Right lobe of liver (tissue), 6 donors: Measurements from ENCODE around the gene INTS1. TPM values are rescaled to one million over a fixed set of nuclear protein-coding genes. Genes with fewer than 3 reads are reported as not detected.

Source experiments
- ATAC-seq, 4 donors: fragments of 200-7000 bp; cut with Tn5 transposase; one replicate each; pipeline ENCODE4 v1.9.1; 2020; ENCODE audit warnings: mild to moderate bottlenecking in 4 of 4, moderate library complexity in 4 of 4
- DNase-seq, 3 donors: peaks; one replicate each; pipeline ENCODE4 v3.0.0-alpha.2; 2020
- H3K27ac ChIP-seq, 3 donors: fragments of 200-600 bp; one replicate each; pipeline ENCODE4 v1.8.0; 2022
- H3K27me3 ChIP-seq, 2 donors: fragments of 200-600 bp; one replicate each; pipeline ENCODE4 v1.8.0; 2022
- H3K36me3 ChIP-seq, 4 donors: fragments of 200-600 bp; sonication (generic) in 1 of 4; one replicate each; pipeline versions ENCODE4 v1.5.1 to v1.8.0; 2017 to 2022; ENCODE audit warnings: control low read depth in 1 of 4
- H3K4me1 ChIP-seq, 4 donors: fragments of 200-600 bp; sonication (generic) in 1 of 4; one replicate each; pipeline versions ENCODE4 v1.5.1 to v1.8.0; 2017 to 2022; ENCODE audit warnings: control low read depth in 1 of 4
- H3K4me3 ChIP-seq, 3 donors: fragments of 200-600 bp; one replicate each; pipeline ENCODE4 v1.8.0; 2022
- H3K9me3 ChIP-seq, 4 donors: fragments of 200-600 bp; sonication (generic) in 1 of 4; one replicate each; pipeline versions ENCODE4 v1.5.1 to v1.8.0; 2017 to 2022; ENCODE audit warnings: control low read depth in 1 of 4
- POLR2A ChIP-seq: fragments of 450-650 bp; IDR thresholded peaks from one replicate; pipeline ENCODE4 v1.6.1; 2017; ENCODE audit warnings: antibody characterized with exemption, mild to moderate bottlenecking
- WGBS: methylation state at CpG from one replicate; pipeline ENCODE4 v1.1.6; 2018; ENCODE audit warnings: low coverage, low lambda C conversion rate; ENCODE audit not compliant: insufficient coverage; ENCODE audit errors: missing lambda C conversion rate; 5-methylcytosine and 5-hydroxymethylcytosine counted together
- intact Hi-C, 2 donors: fragments of 100-400 bp; cut with DNase I; formaldehyde crosslinking; loops; one replicate each; pipeline versions ENCODE4 v1.11.2 to v1.14.1; 2022
- total RNA-seq, 6 experiments: library from RNA; depleted of rRNA in 2 of 6; stranded (reverse); fragments of >200 nt in 2 of 6; fragmentation: NEBNext Ultra II Directional in 3 of 6; extraction: Animal tissue kit (Norgen Biotek cat#: 25700) in 3 of 6; gene quantifications; one replicate each; pipeline versions ENCODE4 v1.1.0 to v1.2.4, GENCODE V29; 2016 to 2023
- TF ChIP-seq, protein P1 (sequence below), 4 donors: fragments of 200-600 bp in 3 of 4; fragments of 450-650 bp in 1 of 4; IDR thresholded peaks; one replicate each; pipeline versions ENCODE4 v1.5.1 to v1.8.0; 2016 to 2022; ENCODE audit warnings: antibody characterized with exemption in 4 of 4, mild to moderate bottlenecking in 2 of 4
- donor health status: DM: no; HTN: yes; CAD: no.
- donor health status: DM: no; HTN: no; CAD: no.
- donor health status: DM: no; HTN: no; CAD: no.
- donor health status: DM: no; HTN: yes; CAD: no.
- donor health status: DM: no; HTN: yes; CAD: no.

The INTS1 gene
- total RNA-seq, 6 experiments from 2014 or later: 30.1 to 49.6 (median 41.2) TPM

DNA sequence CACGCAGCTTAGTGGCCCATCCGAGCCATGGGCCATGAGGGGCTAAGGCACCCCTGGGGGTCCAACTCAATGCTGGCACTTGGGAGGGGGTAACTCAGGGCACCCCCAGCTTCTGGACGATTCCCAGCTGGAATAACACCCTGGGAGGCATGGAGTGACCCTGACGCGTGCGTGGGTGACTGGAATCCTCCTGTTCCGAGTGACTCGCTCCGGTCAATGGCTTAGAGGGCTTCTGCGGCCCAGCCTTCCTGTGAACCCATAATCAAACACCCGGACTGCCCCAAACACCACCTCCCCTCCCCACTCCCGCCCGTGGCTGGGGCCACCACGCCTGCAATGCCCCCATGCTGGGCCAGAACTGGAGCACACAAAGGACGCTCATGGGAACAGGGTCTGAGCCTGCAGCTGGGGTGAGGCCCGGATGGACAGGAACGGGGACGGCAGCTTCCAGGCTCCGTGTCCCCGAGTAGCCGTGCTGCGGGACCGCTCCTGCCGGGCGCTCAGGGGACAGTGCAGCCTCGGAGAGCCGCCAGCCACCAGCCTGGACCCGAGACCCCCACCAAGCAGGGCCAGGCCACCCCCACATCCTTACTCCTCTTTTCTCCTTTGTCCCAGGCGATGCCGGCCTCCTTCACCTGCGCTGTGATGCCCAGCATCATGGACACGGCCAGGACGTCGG lies 8.5 kb downstream of the INTS1 start:
- no peak for DNase-seq
- Histone ChIP-seq H3K27ac (no peak overlapping the region), H3K9me3 (no peaks in the 10 kb centered on the region), H3K27me3 (no peaks in the 10 kb centered on the region), H3K4me3 (no peak overlapping the region), H3K4me1 (no peaks in the 10 kb centered on the region), H3K36me3 (peaks cover 0 to 55% (median 5%) of the 10 kb centered on the region in 4 donors)
- no peak for ATAC-seq
- TF ChIP-seq, protein P1, sequence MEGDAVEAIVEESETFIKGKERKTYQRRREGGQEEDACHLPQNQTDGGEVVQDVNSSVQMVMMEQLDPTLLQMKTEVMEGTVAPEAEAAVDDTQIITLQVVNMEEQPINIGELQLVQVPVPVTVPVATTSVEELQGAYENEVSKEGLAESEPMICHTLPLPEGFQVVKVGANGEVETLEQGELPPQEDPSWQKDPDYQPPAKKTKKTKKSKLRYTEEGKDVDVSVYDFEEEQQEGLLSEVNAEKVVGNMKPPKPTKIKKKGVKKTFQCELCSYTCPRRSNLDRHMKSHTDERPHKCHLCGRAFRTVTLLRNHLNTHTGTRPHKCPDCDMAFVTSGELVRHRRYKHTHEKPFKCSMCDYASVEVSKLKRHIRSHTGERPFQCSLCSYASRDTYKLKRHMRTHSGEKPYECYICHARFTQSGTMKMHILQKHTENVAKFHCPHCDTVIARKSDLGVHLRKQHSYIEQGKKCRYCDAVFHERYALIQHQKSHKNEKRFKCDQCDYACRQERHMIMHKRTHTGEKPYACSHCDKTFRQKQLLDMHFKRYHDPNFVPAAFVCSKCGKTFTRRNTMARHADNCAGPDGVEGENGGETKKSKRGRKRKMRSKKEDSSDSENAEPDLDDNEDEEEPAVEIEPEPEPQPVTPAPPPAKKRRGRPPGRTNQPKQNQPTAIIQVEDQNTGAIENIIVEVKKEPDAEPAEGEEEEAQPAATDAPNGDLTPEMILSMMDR (IDR thresholded peaks at IDR 0.05): no peak
- no peak for TF ChIP-seq POLR2A
- intact Hi-C loops: no loop called here
- WGBS: 94% methylated on average over 14 of the region's 34 CpGs

DNA sequence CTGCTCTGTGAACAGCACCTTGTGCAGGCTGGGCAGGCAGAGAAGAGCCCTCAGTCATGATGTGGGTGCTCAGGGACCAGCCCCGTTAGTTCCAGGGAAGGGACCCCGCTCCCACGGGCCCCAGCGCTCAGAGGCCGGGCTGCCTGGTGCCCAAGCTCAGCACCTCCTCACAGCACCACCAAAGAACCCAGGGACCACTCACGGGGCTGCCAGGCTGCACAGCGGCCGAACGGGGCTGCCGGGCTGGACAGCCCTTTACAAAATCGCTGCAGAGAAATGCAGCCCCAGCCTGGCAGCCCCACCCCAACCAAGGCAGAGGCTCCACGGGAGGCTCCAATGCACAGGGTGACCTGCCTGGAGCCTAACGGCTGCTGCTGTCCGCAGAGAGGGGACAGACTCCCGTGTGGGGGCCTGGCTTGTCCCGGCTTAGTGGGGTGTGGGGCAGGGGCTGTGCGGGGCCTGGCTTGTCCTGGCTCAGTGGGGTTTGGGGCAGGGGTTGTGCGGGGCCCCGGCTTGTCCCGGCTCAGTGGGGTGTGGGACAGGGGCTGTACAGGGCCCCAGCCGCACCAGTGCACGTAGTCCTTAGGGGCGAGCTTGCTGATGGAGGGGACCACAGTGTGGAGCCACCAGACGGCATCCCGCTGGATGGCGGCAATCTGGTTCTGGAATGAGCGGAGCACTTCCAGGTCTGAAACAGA lies 9.2 kb downstream of the INTS1 start:
- ATAC-seq (no peak), DNase-seq (no peak)
- no peaks in the 10 kb centered on the region for H3K4me1 ChIP-seq
- H3K36me3 ChIP-seq: peaks cover 0 to 53% (median 5%) of the 10 kb centered on the region in 4 donors
- WGBS: 97% methylated on average over 6 of the region's 27 CpGs
- H3K9me3 ChIP-seq: no peaks in the 10 kb centered on the region
- intact Hi-C loops: no loop called here
- no peak for TF ChIP-seq POLR2A
- TF ChIP-seq, protein P1 (IDR thresholded peaks at IDR 0.05): no peak
- H3K27me3 ChIP-seq: no peaks in the 10 kb centered on the region
- H3K4me3 ChIP-seq: no peak overlapping the region
- H3K27ac ChIP-seq: no peak overlapping the region

GRCh38 chr7:1494447-1494846 lies 9.7 kb downstream of the INTS1 start:
- Histone ChIP-seq H3K27ac (no peak overlapping the region), H3K27me3 (no peaks in the 10 kb centered on the region), H3K9me3 (no peaks in the 10 kb centered on the region), H3K4me1 (no peaks in the 10 kb centered on the region), H3K36me3 (peaks cover 0 to 54% (median 3%) of the 10 kb centered on the region in 4 donors), H3K4me3 (no peak overlapping the region)
- intact Hi-C loops: no loop called here
- WGBS: 100% methylated on average over 1 of the region's 25 CpGs
- ATAC-seq (no peak), DNase-seq (no peak)
- TF ChIP-seq POLR2A: no peak
- TF ChIP-seq, protein P1 (IDR thresholded peaks at IDR 0.05): no peak

GRCh38 chr7:1493571-1493970 lies 10.6 kb downstream of the INTS1 start:
- DNase-seq (no peak), ATAC-seq (no peak)
- WGBS: 94% methylated on average over 7 of the region's 26 CpGs
- Histone ChIP-seq H3K27ac (no peak overlapping the region), H3K36me3 (peaks cover 0 to 54% (median 3%) of the 10 kb centered on the region in 4 donors), H3K27me3 (no peaks in the 10 kb centered on the region), H3K4me3 (no peak overlapping the region), H3K9me3 (no peaks in the 10 kb centered on the region), H3K4me1 (no peaks in the 10 kb centered on the region)
- intact Hi-C loops: no loop called here
- no peak for TF ChIP-seq POLR2A
- TF ChIP-seq, protein P1 (IDR thresholded peaks at IDR 0.05): no peak
